Anterior cingulate cortex (tissue), 58 donors: ENCODE data around the gene NUTM2A.
"Not testable (repeated sequence)": the region's sequence is repeated elsewhere in the genome, so short reads cannot be mapped to it uniquely, and the experiment has no call there.

Source experiments
- DNase-seq, 58 donors: peaks; one replicate each; lab custom pipeline; 2025; lab: John Stamatoyannopoulos, UW

The NUTM2A gene

GRCh38 chr10:87242192-87242591 lies 16.9 kb downstream of the NUTM2A start:
- DNase-seq, result not testable (repeated sequence)

- not testable (repeated sequence) for DNase-seq
Measured at GRCh38 chr10:87247335-87247734, 22.1 kb downstream of the NUTM2A start.

- DNase-seq, result not testable (repeated sequence)
Measured at GRCh38 chr10:87248818-87249353, 23.6 kb downstream of the NUTM2A start.

GRCh38 chr10:87280749-87281392 lies 55.6 kb downstream of the NUTM2A start:
- not testable (repeated sequence) for DNase-seq
